Measurements from ENCODE around the gene FBXW11. TPM values are rescaled to one million over a fixed set of nuclear protein-coding genes. Genes with fewer than 3 reads are reported as not detected.
"Not testable (repeated sequence)": the region's sequence is repeated elsewhere in the genome, so short reads cannot be mapped to it uniquely, and the experiment has no call there.

The FBXW11 gene
- total RNA-seq, 1 donor from 2014 or later, result 62.1 TPM

DNA sequence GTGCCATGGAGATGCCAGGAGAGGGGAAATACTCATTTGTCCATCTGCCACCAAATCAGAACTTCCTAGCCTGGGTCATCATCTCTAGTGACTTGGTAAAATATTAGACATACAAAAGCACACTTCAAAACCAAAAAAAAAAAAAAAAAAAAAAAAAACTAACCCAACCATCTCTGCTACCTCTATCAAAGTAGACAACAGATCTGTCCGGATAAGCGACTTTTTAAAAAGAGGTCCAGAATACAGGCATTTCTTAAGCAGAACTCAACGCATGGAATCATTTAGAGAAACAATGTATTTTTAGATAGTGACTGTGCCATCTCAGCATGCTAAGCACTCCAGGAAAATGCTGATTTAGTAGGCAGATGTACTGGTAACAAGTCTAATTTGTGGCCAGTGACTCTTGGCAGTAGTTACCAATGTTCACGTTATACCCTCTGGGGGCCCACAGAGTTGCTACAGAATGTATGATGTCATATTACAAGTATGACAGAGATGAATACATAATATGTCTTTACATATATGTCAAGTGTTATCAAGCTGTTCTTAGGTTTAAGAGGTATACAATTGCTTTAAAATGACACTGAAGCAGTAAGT lies 113.0 kb downstream of the FBXW11 start:
- TF ChIP-seq, protein P1, sequence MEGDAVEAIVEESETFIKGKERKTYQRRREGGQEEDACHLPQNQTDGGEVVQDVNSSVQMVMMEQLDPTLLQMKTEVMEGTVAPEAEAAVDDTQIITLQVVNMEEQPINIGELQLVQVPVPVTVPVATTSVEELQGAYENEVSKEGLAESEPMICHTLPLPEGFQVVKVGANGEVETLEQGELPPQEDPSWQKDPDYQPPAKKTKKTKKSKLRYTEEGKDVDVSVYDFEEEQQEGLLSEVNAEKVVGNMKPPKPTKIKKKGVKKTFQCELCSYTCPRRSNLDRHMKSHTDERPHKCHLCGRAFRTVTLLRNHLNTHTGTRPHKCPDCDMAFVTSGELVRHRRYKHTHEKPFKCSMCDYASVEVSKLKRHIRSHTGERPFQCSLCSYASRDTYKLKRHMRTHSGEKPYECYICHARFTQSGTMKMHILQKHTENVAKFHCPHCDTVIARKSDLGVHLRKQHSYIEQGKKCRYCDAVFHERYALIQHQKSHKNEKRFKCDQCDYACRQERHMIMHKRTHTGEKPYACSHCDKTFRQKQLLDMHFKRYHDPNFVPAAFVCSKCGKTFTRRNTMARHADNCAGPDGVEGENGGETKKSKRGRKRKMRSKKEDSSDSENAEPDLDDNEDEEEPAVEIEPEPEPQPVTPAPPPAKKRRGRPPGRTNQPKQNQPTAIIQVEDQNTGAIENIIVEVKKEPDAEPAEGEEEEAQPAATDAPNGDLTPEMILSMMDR (IDR thresholded peaks at IDR 0.05; ENCODE audit: unreplicated experiment), result no peak
- H3K27me3 Mint-ChIP-seq (ENCODE audit: low read depth), result no peaks in the 10 kb centered on the region
- H3K4me3 Mint-ChIP-seq, result no peak overlapping the region
- H3K36me3 Mint-ChIP-seq, result peaks cover 17% of the 10 kb centered on the region
- DNase-seq (ENCODE audit: low spot score in 2 of 2, unreplicated experiment in 2 of 2), result no peak
- no peaks in the 10 kb centered on the region for H3K9me3 Mint-ChIP-seq
- peaks cover 16% of the 10 kb centered on the region for H3K4me1 Mint-ChIP-seq
- H3K27ac Mint-ChIP-seq, result no peak overlapping the region

DNA sequence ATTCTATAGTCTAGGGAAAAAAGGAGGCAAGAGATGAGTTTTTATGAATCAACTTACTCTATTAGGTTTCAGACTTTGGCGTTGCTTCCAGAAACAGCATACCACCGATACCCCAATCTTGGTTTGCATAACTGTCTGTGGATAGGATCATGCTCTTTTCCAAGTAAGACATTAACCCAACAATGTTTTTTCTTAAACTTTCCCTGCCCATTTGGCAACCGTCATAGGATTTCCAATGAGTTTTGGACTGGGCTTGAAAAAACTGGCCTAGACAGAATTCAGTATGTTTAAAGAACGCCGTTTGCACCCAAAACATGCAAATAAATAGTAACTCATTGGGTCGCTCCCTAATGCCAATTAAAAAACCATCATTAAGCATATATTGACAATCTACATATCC lies 114.8 kb downstream of the FBXW11 start:
- TF ChIP-seq, protein P1 (IDR thresholded peaks at IDR 0.05; ENCODE audit: unreplicated experiment), result no peak
- no peaks in the 10 kb centered on the region for H3K9me3 Mint-ChIP-seq
- no peak overlapping the region for H3K4me3 Mint-ChIP-seq
- H3K36me3 Mint-ChIP-seq, result peaks cover 19% of the 10 kb centered on the region
- H3K27me3 Mint-ChIP-seq (ENCODE audit: low read depth), result no peaks in the 10 kb centered on the region
- peaks cover 16% of the 10 kb centered on the region for H3K4me1 Mint-ChIP-seq
- no peak for DNase-seq (ENCODE audit: low spot score in 2 of 2, unreplicated experiment in 2 of 2)
- no peak overlapping the region for H3K27ac Mint-ChIP-seq

DNA sequence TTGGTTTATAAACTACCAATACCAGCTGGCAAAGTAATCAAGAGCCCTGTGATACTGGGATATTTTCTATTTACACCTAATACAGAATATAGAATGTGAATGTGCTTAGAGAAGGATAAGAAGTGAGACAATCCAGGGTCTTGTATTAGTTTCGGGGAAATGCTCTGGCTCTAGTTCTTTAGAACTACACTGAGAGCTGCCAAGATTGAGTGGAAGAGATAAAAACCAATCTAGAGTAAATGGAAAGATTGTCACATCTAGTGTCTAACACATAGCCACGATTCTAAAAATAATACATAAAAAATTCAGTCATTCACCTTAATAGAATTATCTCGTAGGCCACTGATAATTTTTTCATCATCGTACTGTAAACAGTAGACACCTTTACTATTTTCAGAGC lies 115.3 kb downstream of the FBXW11 start:
- peaks cover 19% of the 10 kb centered on the region for H3K36me3 Mint-ChIP-seq
- peaks cover 16% of the 10 kb centered on the region for H3K4me1 Mint-ChIP-seq
- H3K4me3 Mint-ChIP-seq, result no peak overlapping the region
- DNase-seq (ENCODE audit: low spot score in 2 of 2, unreplicated experiment in 2 of 2), result no peak
- no peak overlapping the region for H3K27ac Mint-ChIP-seq
- TF ChIP-seq, protein P1 (IDR thresholded peaks at IDR 0.05; ENCODE audit: unreplicated experiment), result no peak
- H3K27me3 Mint-ChIP-seq (ENCODE audit: low read depth), result no peaks in the 10 kb centered on the region
- no peaks in the 10 kb centered on the region for H3K9me3 Mint-ChIP-seq

DNA sequence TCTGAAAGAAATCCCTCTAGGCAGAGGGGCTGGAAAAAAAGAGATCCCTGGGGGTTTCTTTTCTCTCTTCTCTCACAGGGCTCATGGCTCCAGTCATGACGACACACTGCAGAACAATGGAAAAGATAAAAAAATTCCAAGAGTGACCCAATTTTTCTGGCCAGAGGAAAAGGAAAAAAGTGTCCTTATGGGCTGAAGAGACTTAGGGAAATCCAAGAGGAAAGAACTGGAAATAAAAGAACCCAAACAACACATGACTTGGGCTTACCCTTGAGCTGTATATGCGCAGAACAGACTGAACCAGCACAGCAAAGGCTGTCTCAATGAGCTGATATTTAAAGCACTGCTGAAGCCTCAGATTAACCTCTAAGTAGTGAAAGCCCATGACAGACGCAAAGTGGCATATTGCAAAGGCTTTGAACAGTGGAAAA lies 118.4 kb downstream of the FBXW11 start:
- peaks cover 38% of the 10 kb centered on the region for H3K36me3 Mint-ChIP-seq

DNA sequence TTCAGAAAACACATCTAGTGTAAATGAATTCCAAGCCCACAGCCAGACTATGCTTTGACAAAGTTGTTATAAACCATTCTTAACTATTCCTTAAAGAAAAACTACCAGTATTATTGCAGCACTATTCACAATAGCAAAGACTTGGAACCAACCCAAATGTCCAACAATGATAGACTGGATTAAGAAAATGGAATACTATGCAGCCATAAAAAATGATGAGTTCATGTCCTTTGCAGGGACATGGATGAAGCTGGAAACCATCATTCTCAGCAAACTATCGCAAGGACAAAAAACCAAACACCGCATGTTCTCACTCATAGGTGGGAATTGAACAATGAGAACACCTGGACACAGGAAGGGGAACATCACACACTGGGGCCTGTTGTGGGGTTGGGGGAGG lies 120.4 kb downstream of the FBXW11 start:
- not testable (repeated sequence) for H3K4me1 Mint-ChIP-seq; H3K9me3 Mint-ChIP-seq; H3K27ac Mint-ChIP-seq; H3K4me3 Mint-ChIP-seq; DNase-seq (ENCODE audit: low spot score in 2 of 2, unreplicated experiment in 2 of 2); H3K27me3 Mint-ChIP-seq (ENCODE audit: low read depth)
- peaks cover 33% of the 10 kb centered on the region for H3K36me3 Mint-ChIP-seq

More for the DNA sequence above, 118.4 kb downstream of the FBXW11 start:
- Mint-ChIP-seq H3K4me3 (no peak overlapping the region), H3K27ac (peak overlapping the region; percentile 13), H3K4me1 (no peaks in the 10 kb centered on the region), H3K9me3 (peaks cover 3% of the 10 kb centered on the region), H3K27me3 (ENCODE audit: low read depth) (no peaks in the 10 kb centered on the region)
- no peak for DNase-seq (ENCODE audit: low spot score in 2 of 2, unreplicated experiment in 2 of 2)
- TF ChIP-seq, protein P1 (IDR thresholded peaks at IDR 0.05; ENCODE audit: unreplicated experiment), result no peak

DNA sequence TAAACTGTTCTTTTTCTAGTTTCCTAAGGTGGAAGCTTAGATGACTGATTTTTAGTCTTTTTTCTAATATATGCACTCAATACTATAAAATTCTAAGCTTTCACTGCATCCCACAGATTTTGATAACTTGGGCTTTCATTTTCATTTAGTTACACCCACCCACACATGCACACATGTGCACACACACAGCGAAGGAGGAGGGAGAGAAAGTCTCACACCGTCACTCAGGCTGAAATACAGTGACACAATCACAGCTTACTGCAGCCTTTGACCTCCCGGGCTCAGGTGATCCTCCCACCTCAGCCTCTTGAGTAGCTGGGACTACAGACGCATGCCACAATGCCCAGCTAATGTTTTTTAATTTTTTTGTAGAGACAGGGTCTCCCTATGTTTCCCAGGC lies 124.3 kb downstream of the FBXW11 start:
- TF ChIP-seq, protein P1 (IDR thresholded peaks at IDR 0.05; ENCODE audit: unreplicated experiment), result no peak
- H3K36me3 Mint-ChIP-seq, result peaks cover 32% of the 10 kb centered on the region
- H3K9me3 Mint-ChIP-seq, result peaks cover 3% of the 10 kb centered on the region
- H3K27me3 Mint-ChIP-seq (ENCODE audit: low read depth), result no peaks in the 10 kb centered on the region
- H3K27ac Mint-ChIP-seq, result no peak overlapping the region
- no peak for DNase-seq (ENCODE audit: low spot score in 2 of 2, unreplicated experiment in 2 of 2)
- no peak overlapping the region for H3K4me3 Mint-ChIP-seq
- H3K4me1 Mint-ChIP-seq, result no peaks in the 10 kb centered on the region
